Mesenteric fat pad (tissue), 1 donor: ENCODE results near the gene TMEM214. TPM values are rescaled to one million over a fixed set of nuclear protein-coding genes. Genes with fewer than 3 reads are reported as not detected.
A peak's percentile ranks its signal among the peaks of the same experiment; 100 is the strongest.

ENCODE experiments used
- DNase-seq: peaks from one replicate; pipeline ENCODE4 v3.0.0-alpha.2; 2020; ENCODE audit warnings: low spot score
- total RNA-seq: library from RNA; stranded (reverse); fragmentation: NEBNext Ultra II Directional; extraction: Animal tissue kit (Norgen Biotek cat#: 25700); gene quantifications from one replicate; pipeline ENCODE4 v1.2.1, GENCODE V29; 2021
- donor health status: DM: yes; HTN: yes; CAD: no.

Gene TMEM214
- total RNA-seq, 1 donor from 2014 or later, result 148 TPM

GRCh38 chr2:27009716-27010115 is 23.0 kb upstream of the TMEM214 start:
- DNase-seq, result no peak

GRCh38 chr2:27010139-27010538 is 22.6 kb upstream of the TMEM214 start:
- DNase-seq, result no peak

- DNase-seq, result no peak
These were observed 19.0 kb upstream of the TMEM214 start for GRCh38 chr2:27013738-27014137.

- no peak for DNase-seq
These were observed 17.9 kb upstream of the TMEM214 start for GRCh38 chr2:27014771-27015433.

- DNase-seq, result no peak
These were observed 15.9 kb upstream of the TMEM214 start for GRCh38 chr2:27016801-27017325.

- DNase-seq, result no peak
These were observed 14.6 kb upstream of the TMEM214 start for GRCh38 chr2:27018142-27018541.

GRCh38 chr2:27019459-27019858 is 13.3 kb upstream of the TMEM214 start:
- DNase-seq, result no peak

GRCh38 chr2:27019931-27020855 is 12.6 kb upstream of the TMEM214 start:
- no peak for DNase-seq

- DNase-seq, result no peak
These were observed 11.3 kb upstream of the TMEM214 start for GRCh38 chr2:27021253-27022049.

- DNase-seq, result peak; percentile 55
These were observed 9.0 kb upstream of the TMEM214 start for GRCh38 chr2:27023740-27024139.

GRCh38 chr2:27024188-27024587 is 8.6 kb upstream of the TMEM214 start:
- peak; percentile 87 for DNase-seq

GRCh38 chr2:27024812-27025211 is 8.0 kb upstream of the TMEM214 start:
- peak; percentile 82 for DNase-seq

GRCh38 chr2:27025281-27025800 is 7.4 kb upstream of the TMEM214 start:
- DNase-seq, result peak; percentile 81

GRCh38 chr2:27025861-27026851 is 6.6 kb upstream of the TMEM214 start:
- peak; percentile 87 for DNase-seq

- peak; percentile 68 for DNase-seq
These were observed 5.5 kb upstream of the TMEM214 start for GRCh38 chr2:27027211-27027651.

GRCh38 chr2:27029051-27029450 is 3.7 kb upstream of the TMEM214 start:
- no peak for DNase-seq

- DNase-seq, result no peak
These were observed 588 bp downstream of the TMEM214 start for GRCh38 chr2:27033253-27033852.

- no peak for DNase-seq
These were observed 5.2 kb downstream of the TMEM214 start for GRCh38 chr2:27038012-27038411.

GRCh38 chr2:27038631-27039339 is 6.0 kb downstream of the TMEM214 start:
- DNase-seq, result no peak
